Epithelial cell of esophagus (primary cell): Measurements from ENCODE around the gene TPBG.
A peak's percentile ranks its signal among the peaks of the same experiment; 100 is the strongest.

Experiments
- DNase-seq: peaks from one replicate; pipeline ENCODE4 v3.0.0; 2010; ENCODE audit warnings: low read depth
- H3K4me3 ChIP-seq: 2 replicates; pipeline ENCODE4 v1.5.1; 2011; ENCODE audit warnings: mild to moderate bottlenecking, low read length, control low read depth
- TF ChIP-seq, protein P1 (sequence below): IDR thresholded peaks from 2 replicates; pipeline ENCODE4 v1.5.1; 2011; ENCODE audit warnings: low read depth, mild to moderate bottlenecking, low read length, control low read depth, inconsistent platforms; ENCODE audit not compliant: insufficient read depth; ENCODE audit errors: missing control alignments

Gene TPBG

DNA sequence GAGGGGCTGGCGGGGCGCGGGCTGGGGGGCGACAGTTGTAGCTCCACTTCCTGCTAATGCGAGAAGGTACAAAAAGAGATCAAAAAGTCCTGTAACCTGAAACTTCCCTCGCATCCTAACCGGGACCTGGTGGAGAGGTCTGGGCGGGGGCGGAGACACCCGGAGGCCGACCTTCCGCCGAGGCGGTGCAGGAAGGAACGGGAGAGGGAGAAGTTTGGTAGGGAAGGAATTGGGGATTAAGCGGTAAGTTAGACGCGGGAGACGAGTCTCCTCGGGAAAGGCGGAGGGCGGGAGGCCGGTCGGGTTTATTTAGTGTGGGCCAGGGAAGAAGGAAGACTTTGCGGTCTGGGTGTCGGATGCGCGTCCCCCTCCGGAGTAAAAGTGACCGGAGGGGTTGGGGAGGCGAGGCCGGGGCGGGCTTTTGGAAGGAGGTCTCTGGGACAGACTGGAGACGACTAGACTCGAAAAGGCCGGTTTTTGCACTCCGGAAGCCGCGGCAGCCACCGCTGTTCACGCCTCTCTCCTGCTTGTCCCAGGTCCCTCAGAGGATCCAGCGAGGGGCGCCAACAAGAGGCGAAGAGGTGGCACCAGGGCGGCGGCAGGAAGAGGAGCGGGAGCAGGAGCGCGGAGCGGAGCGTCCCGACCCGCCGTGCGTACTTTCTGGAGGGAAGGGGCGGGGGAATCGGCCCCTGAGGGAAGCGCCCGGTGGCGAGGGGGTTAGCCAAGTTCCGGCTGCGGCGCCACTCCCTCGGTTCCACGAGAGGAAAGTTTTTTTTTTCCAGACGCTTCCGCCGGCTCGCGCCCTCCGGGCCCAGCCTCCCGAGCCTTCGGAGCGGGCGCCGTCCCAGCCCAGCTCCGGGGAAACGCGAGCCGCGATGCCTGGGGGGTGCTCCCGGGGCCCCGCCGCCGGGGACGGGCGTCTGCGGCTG lies 734 bp downstream of the TPBG start:
- peak overlapping the region; percentile 76 for H3K4me3 ChIP-seq
- peak; percentile 77 for DNase-seq
- TF ChIP-seq, protein P1, sequence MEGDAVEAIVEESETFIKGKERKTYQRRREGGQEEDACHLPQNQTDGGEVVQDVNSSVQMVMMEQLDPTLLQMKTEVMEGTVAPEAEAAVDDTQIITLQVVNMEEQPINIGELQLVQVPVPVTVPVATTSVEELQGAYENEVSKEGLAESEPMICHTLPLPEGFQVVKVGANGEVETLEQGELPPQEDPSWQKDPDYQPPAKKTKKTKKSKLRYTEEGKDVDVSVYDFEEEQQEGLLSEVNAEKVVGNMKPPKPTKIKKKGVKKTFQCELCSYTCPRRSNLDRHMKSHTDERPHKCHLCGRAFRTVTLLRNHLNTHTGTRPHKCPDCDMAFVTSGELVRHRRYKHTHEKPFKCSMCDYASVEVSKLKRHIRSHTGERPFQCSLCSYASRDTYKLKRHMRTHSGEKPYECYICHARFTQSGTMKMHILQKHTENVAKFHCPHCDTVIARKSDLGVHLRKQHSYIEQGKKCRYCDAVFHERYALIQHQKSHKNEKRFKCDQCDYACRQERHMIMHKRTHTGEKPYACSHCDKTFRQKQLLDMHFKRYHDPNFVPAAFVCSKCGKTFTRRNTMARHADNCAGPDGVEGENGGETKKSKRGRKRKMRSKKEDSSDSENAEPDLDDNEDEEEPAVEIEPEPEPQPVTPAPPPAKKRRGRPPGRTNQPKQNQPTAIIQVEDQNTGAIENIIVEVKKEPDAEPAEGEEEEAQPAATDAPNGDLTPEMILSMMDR = no peak

DNA sequence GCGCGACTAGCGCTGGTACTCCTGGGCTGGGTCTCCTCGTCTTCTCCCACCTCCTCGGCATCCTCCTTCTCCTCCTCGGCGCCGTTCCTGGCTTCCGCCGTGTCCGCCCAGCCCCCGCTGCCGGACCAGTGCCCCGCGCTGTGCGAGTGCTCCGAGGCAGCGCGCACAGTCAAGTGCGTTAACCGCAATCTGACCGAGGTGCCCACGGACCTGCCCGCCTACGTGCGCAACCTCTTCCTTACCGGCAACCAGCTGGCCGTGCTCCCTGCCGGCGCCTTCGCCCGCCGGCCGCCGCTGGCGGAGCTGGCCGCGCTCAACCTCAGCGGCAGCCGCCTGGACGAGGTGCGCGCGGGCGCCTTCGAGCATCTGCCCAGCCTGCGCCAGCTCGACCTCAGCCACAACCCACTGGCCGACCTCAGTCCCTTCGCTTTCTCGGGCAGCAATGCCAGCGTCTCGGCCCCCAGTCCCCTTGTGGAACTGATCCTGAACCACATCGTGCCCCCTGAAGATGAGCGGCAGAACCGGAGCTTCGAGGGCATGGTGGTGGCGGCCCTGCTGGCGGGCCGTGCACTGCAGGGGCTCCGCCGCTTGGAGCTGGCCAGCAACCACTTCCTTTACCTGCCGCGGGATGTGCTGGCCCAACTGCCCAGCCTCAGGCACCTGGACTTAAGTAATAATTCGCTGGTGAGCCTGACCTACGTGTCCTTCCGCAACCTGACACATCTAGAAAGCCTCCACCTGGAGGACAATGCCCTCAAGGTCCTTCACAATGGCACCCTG lies 1.6 kb downstream of the TPBG start:
- peak overlapping the region; percentile 76 for H3K4me3 ChIP-seq
- TF ChIP-seq, protein P1 = peak; percentile 27
- peak; percentile 65 for DNase-seq

GRCh38 chr6:82367704-82368103 lies 4.1 kb downstream of the TPBG start:
- TF ChIP-seq, protein P1 = no peak
- no peak overlapping the region for H3K4me3 ChIP-seq
- DNase-seq = peak; percentile 10

GRCh38 chr6:82370788-82371187 lies 7.2 kb downstream of the TPBG start:
- DNase-seq = peak; percentile 34
- H3K4me3 ChIP-seq = no peak overlapping the region
- TF ChIP-seq, protein P1 = no peak

- peak; percentile 19 for DNase-seq
- TF ChIP-seq, protein P1 = no peak
Observed at GRCh38 chr6:82371799-82372546, 8.4 kb downstream of the TPBG start.

GRCh38 chr6:82372656-82373055 lies 9.0 kb downstream of the TPBG start:
- H3K4me3 ChIP-seq = no peak overlapping the region
- TF ChIP-seq, protein P1 = no peak
- DNase-seq = no peak

More at GRCh38 chr6:82371799-82372546, 8.4 kb downstream of the TPBG start:
- H3K4me3 ChIP-seq = no peak overlapping the region
